GM12873 (cell line): ENCODE results near the gene LGI4.

ENCODE experiments used
- CTCF ChIP-seq: IDR thresholded peaks from 2 replicates; pipeline ENCODE4 v1.5.1; 2012; ENCODE audit warnings: low read depth, mild to moderate bottlenecking, moderate library complexity, low read length, control low read depth; ENCODE audit not compliant: insufficient read depth; ENCODE audit errors: missing control alignments

Gene LGI4

GRCh38 chr19:35124098-35125060 is 10.5 kb downstream of the LGI4 start:
- no peak for TF ChIP-seq CTCF

GRCh38 chr19:35123573-35123972 is 11.3 kb downstream of the LGI4 start:
- TF ChIP-seq CTCF: no peak

GRCh38 chr19:35122687-35123551 is 11.9 kb downstream of the LGI4 start:
- no peak for TF ChIP-seq CTCF

GRCh38 chr19:35120898-35121297 is 14.0 kb downstream of the LGI4 start:
- no peak for TF ChIP-seq CTCF

GRCh38 chr19:35120492-35120891 is 14.4 kb downstream of the LGI4 start:
- no peak for TF ChIP-seq CTCF

GRCh38 chr19:35119578-35120155 is 15.2 kb downstream of the LGI4 start:
- TF ChIP-seq CTCF: no peak

GRCh38 chr19:35119091-35119490 is 15.8 kb downstream of the LGI4 start:
- no peak for TF ChIP-seq CTCF
